Measurements from ENCODE around the gene RNF223. TPM values are rescaled to one million over a fixed set of nuclear protein-coding genes. Genes with fewer than 3 reads are reported as not detected.

Gene RNF223
- total and polyA plus RNA-seq, 8 donors = 1.4 to 8.1 (median 3.4) TPM; not detected in 3

- peaks cover 18 to 22% (median 21%) of the 10 kb centered on the region in 4 donors for H3K4me1 ChIP-seq
- WGBS, 5 donors = 88 to 92% (median 91%) methylated on average over 18 to 23 of the region's 23 CpGs
- no peak overlapping the region for H3K27ac ChIP-seq
- H3K36me3 ChIP-seq = peaks cover 6 to 58% (median 51%) of the 10 kb centered on the region in 4 donors
- H3K4me3 ChIP-seq = no peak overlapping the region
- intact Hi-C loops (cut with DNase I; ENCODE audit: low total_unique reads) = loop anchor here (5.0 kb wide), 1 partner anchor 78 kb away; no protein-coding TSS in a partner anchor
- DNase-seq = no peak
- TF ChIP-seq POLR2A (IDR thresholded peaks at IDR 0.05) = no peak
- TF ChIP-seq EP300 (IDR thresholded peaks at IDR 0.05) = no peak
- TF ChIP-seq, protein P1, sequence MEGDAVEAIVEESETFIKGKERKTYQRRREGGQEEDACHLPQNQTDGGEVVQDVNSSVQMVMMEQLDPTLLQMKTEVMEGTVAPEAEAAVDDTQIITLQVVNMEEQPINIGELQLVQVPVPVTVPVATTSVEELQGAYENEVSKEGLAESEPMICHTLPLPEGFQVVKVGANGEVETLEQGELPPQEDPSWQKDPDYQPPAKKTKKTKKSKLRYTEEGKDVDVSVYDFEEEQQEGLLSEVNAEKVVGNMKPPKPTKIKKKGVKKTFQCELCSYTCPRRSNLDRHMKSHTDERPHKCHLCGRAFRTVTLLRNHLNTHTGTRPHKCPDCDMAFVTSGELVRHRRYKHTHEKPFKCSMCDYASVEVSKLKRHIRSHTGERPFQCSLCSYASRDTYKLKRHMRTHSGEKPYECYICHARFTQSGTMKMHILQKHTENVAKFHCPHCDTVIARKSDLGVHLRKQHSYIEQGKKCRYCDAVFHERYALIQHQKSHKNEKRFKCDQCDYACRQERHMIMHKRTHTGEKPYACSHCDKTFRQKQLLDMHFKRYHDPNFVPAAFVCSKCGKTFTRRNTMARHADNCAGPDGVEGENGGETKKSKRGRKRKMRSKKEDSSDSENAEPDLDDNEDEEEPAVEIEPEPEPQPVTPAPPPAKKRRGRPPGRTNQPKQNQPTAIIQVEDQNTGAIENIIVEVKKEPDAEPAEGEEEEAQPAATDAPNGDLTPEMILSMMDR (IDR thresholded peaks at IDR 0.05) = no peak
- TF ChIP-seq POLR2AphosphoS5 (IDR thresholded peaks at IDR 0.05) = no peak
- no peaks in the 10 kb centered on the region for H3K9me3 ChIP-seq
- H3K27me3 ChIP-seq = peaks cover 8 to 35% (median 24%) of the 10 kb centered on the region in 3 donors
Observed at GRCh38 chr1:1054971-1055370, 19.1 kb downstream of the RNF223 start.

DNA sequence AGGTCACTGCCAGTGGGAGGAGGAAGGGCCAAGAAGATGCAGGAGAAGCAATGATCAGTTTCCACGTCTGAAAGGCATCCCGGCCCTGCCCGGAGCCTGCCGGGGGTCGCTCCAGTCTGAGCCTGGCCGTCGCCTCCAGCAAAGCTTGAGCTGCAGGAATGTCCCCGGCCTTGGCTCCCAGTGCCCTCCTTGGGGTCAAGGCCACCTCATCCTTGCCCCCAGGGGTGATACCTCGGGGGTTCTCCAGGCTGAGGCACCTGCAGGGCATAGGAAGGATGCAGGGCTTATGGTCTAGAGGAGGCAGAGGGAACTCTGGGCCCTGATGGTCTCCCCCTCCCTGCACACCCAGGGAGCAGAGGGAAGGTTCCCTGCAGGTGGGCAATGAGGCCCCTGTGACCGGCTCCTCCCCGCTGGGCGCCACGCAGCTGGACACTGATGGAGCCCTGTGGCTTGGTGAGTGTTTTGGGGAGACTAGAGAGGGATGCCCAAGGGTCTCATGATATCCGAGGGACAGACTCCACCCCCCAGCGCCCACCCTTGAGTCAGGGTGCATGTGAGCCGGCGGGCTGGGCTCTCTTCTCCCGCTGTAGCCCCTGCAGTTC lies 19.9 kb downstream of the RNF223 start:
- intact Hi-C loops (cut with DNase I; ENCODE audit: low total_unique reads) = loop anchor here (5.0 kb wide), 1 partner anchor 77 kb away; no protein-coding TSS in a partner anchor

GRCh38 chr1:1053682-1054081 lies 20.4 kb downstream of the RNF223 start:
- intact Hi-C loops (cut with DNase I; ENCODE audit: low total_unique reads) = loop anchor here (5.0 kb wide), 1 partner anchor 76 kb away; no protein-coding TSS in a partner anchor
- WGBS, 5 donors = 91 to 94% (median 93%) methylated on average over 11 to 18 of the region's 18 CpGs

More for the DNA sequence above, 19.9 kb downstream of the RNF223 start:
- Histone ChIP-seq H3K4me3 (no peak overlapping the region), H3K27ac (no peak overlapping the region), H3K9me3 (no peaks in the 10 kb centered on the region), H3K27me3 (peaks cover 8 to 28% (median 16%) of the 10 kb centered on the region in 3 donors), H3K4me1 (peaks cover 10 to 14% (median 13%) of the 10 kb centered on the region in 4 donors), H3K36me3 (peaks cover 6 to 66% (median 58%) of the 10 kb centered on the region in 4 donors)
- 93 to 97% (median 95%) methylated on average over 8 to 18 of the region's 18 CpGs for WGBS, 5 donors
- no peak for DNase-seq
- TF ChIP-seq POLR2AphosphoS5 (IDR thresholded peaks at IDR 0.05) = no peak
- TF ChIP-seq EP300 (IDR thresholded peaks at IDR 0.05) = no peak
- TF ChIP-seq, protein P1 (IDR thresholded peaks at IDR 0.05) = no peak
- no peak for TF ChIP-seq POLR2A (IDR thresholded peaks at IDR 0.05)

GRCh38 chr1:1053022-1053421 lies 21.1 kb downstream of the RNF223 start:
- Histone ChIP-seq H3K36me3 (peaks cover 9 to 76% (median 61%) of the 10 kb centered on the region in 4 donors), H3K27ac (no peak overlapping the region), H3K9me3 (no peaks in the 10 kb centered on the region), H3K27me3 (peaks cover 0 to 16% (median 4%) of the 10 kb centered on the region in 3 donors), H3K4me1 (peaks cover 0 to 2% (median 2%) of the 10 kb centered on the region in 4 donors), H3K4me3 (no peak overlapping the region)
- no peak for DNase-seq
- 90 to 93% (median 92%) methylated on average over 7 to 15 of the region's 15 CpGs for WGBS, 5 donors
- TF ChIP-seq POLR2A (IDR thresholded peaks at IDR 0.05) (no peak), EP300 (IDR thresholded peaks at IDR 0.05) (no peak), POLR2AphosphoS5 (IDR thresholded peaks at IDR 0.05) (no peak)
- TF ChIP-seq, protein P1 (IDR thresholded peaks at IDR 0.05) = no peak
- intact Hi-C loops (cut with DNase I; ENCODE audit: low total_unique reads) = loop anchor here (5.0 kb wide), 1 partner anchor 76 kb away; no protein-coding TSS in a partner anchor

More at GRCh38 chr1:1053682-1054081, 20.4 kb downstream of the RNF223 start:
- Histone ChIP-seq H3K27ac (no peak overlapping the region), H3K9me3 (no peaks in the 10 kb centered on the region), H3K4me3 (no peak overlapping the region), H3K27me3 (peaks cover 6 to 22% (median 11%) of the 10 kb centered on the region in 3 donors), H3K36me3 (peaks cover 6 to 71% (median 59%) of the 10 kb centered on the region in 4 donors), H3K4me1 (peaks cover 5 to 9% (median 8%) of the 10 kb centered on the region in 4 donors)
- TF ChIP-seq, protein P1 (IDR thresholded peaks at IDR 0.05) = no peak
- TF ChIP-seq POLR2A (IDR thresholded peaks at IDR 0.05) (no peak), EP300 (IDR thresholded peaks at IDR 0.05) (no peak), POLR2AphosphoS5 (IDR thresholded peaks at IDR 0.05) (no peak)
- no peak for DNase-seq

Data from stomach (tissue), 9 donors.